Left ventricle myocardium inferior (tissue), 1 donor: ENCODE data around the gene NADK. TPM values are rescaled to one million over a fixed set of nuclear protein-coding genes. Genes with fewer than 3 reads are reported as not detected.

Experiments
- DNase-seq: peaks from one replicate; pipeline ENCODE4 v3.0.0-alpha.2; 2020
- H3K27ac ChIP-seq: fragments of 200-600 bp; replicated peaks from 2 replicates; pipeline ENCODE4 v1.8.0; 2021
- H3K27me3 ChIP-seq: fragments of 200-600 bp; 2 replicates; pipeline ENCODE4 v1.8.0; 2021; ENCODE audit warnings: low read depth
- H3K36me3 ChIP-seq: fragments of 200-600 bp; 2 replicates; pipeline ENCODE4 v1.8.0; 2021
- H3K4me1 ChIP-seq: fragments of 200-600 bp; 2 replicates; pipeline ENCODE4 v1.8.0; 2021
- H3K4me3 ChIP-seq: fragments of 200-600 bp; 2 replicates; pipeline ENCODE4 v1.8.0; 2021; ENCODE audit warnings: mild to moderate bottlenecking, moderate library complexity
- H3K9me3 ChIP-seq: fragments of 200-600 bp; replicated peaks from 2 replicates; pipeline ENCODE4 v1.8.0; 2021
- intact Hi-C: fragments of 100-400 bp; cut with micrococcal nuclease; formaldehyde crosslinking; loops from one replicate; pipeline ENCODE4 v1.11.0; 2022
- total RNA-seq: library from RNA; stranded (reverse); fragmentation: NEBNext Ultra II Directional; extraction: Animal tissue kit (Norgen Biotek cat#: 25700); gene quantifications from one replicate; pipeline ENCODE4 v1.2.1, GENCODE V29; 2021
- TF ChIP-seq, protein P1 (sequence below): fragments of 200-600 bp; IDR thresholded peaks from 2 replicates; pipeline ENCODE4 v1.8.0; 2021; ENCODE audit warnings: antibody characterized with exemption, mild to moderate bottlenecking, borderline replicate concordance
- donor health status: DM: no; HTN: yes; CAD: no; lungs with severe emphysema.

NADK gene
- total RNA-seq, 1 donor from 2014 or later = 25.3 TPM

- H3K4me3 ChIP-seq = no peak overlapping the region
- intact Hi-C loops = no loop called here
- H3K9me3 ChIP-seq = no peaks in the 10 kb centered on the region
- TF ChIP-seq, protein P1, sequence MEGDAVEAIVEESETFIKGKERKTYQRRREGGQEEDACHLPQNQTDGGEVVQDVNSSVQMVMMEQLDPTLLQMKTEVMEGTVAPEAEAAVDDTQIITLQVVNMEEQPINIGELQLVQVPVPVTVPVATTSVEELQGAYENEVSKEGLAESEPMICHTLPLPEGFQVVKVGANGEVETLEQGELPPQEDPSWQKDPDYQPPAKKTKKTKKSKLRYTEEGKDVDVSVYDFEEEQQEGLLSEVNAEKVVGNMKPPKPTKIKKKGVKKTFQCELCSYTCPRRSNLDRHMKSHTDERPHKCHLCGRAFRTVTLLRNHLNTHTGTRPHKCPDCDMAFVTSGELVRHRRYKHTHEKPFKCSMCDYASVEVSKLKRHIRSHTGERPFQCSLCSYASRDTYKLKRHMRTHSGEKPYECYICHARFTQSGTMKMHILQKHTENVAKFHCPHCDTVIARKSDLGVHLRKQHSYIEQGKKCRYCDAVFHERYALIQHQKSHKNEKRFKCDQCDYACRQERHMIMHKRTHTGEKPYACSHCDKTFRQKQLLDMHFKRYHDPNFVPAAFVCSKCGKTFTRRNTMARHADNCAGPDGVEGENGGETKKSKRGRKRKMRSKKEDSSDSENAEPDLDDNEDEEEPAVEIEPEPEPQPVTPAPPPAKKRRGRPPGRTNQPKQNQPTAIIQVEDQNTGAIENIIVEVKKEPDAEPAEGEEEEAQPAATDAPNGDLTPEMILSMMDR = no peak
- peaks cover 61% of the 10 kb centered on the region for H3K36me3 ChIP-seq
- H3K4me1 ChIP-seq = peaks cover 55% of the 10 kb centered on the region
- H3K27ac ChIP-seq = no peak overlapping the region
- no peaks in the 10 kb centered on the region for H3K27me3 ChIP-seq
- no peak for DNase-seq
These were observed 7.4 kb upstream of the NADK start for GRCh38 chr1:1785666-1786065.

DNA sequence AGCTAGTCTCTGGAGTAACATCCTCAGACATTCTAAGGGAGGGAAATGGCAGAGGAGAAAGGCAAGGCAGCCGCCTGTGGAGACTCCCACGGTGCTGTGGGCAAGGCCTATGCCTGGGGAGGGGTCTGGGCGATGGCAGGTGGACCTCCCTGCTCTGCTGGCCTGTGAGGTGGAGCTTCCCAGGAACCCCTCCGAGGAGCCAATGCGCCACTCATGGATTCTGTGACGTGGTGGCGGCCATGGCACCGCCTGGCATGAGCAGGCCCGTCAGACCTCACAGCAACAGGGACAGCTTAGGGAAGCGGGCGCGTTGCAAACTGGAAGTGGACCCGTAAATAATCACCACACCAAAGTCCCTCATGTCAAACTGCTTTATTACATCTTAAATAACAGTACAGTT is 6.7 kb upstream of the NADK start:
- intact Hi-C loops = no loop called here
- H3K4me1 ChIP-seq = peaks cover 62% of the 10 kb centered on the region
- no peak for DNase-seq
- TF ChIP-seq, protein P1 = no peak
- no peaks in the 10 kb centered on the region for H3K27me3 ChIP-seq
- H3K4me3 ChIP-seq = no peak overlapping the region
- H3K9me3 ChIP-seq = no peaks in the 10 kb centered on the region
- peaks cover 54% of the 10 kb centered on the region for H3K36me3 ChIP-seq
- H3K27ac ChIP-seq = no peak overlapping the region

DNA sequence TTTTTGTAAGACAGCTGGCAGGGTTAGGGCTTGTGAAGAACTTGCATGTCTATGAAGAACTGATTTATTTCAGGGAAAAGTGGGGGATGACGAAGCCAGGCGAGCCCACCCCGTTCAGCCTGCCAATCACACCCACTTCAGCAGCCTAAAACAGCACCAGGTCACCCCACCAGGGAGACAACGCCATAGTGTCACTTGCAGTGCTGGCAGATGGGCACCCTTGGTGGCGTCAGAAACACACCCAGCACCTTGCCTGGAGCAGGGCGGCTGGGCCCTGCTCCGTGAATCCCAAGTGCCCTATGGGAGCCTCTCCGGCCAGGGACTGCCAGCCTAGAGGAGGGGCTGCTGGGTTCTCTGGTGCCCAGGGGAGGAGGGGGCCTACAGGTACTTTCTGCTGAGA is 5.0 kb upstream of the NADK start:
- no peak for DNase-seq
- H3K36me3 ChIP-seq = peaks cover 38% of the 10 kb centered on the region
- peak overlapping the region; percentile 53 for H3K4me3 ChIP-seq
- no peaks in the 10 kb centered on the region for H3K9me3 ChIP-seq
- intact Hi-C loops = no loop called here
- no peaks in the 10 kb centered on the region for H3K27me3 ChIP-seq
- H3K4me1 ChIP-seq = peaks cover 67% of the 10 kb centered on the region
- TF ChIP-seq, protein P1 = no peak
- peak overlapping the region; percentile 97 for H3K27ac ChIP-seq

- peak overlapping the region; percentile 53 for H3K4me3 ChIP-seq
- H3K4me1 ChIP-seq = peaks cover 65% of the 10 kb centered on the region
- H3K36me3 ChIP-seq = peaks cover 31% of the 10 kb centered on the region
- no peaks in the 10 kb centered on the region for H3K9me3 ChIP-seq
- DNase-seq = peak; percentile 70
- intact Hi-C loops = no loop called here
- H3K27ac ChIP-seq = peak overlapping the region; percentile 97
- TF ChIP-seq, protein P1 = no peak
- H3K27me3 ChIP-seq = no peaks in the 10 kb centered on the region
These were observed 4.3 kb upstream of the NADK start for GRCh38 chr1:1782399-1783221.

GRCh38 chr1:1781526-1781903 is 3.2 kb upstream of the NADK start:
- TF ChIP-seq, protein P1 = no peak
- peak overlapping the region; percentile 97 for H3K27ac ChIP-seq
- DNase-seq = no peak
- no peak overlapping the region for H3K4me3 ChIP-seq
- intact Hi-C loops = no loop called here
- peaks cover 20% of the 10 kb centered on the region for H3K36me3 ChIP-seq
- H3K27me3 ChIP-seq = no peaks in the 10 kb centered on the region
- peaks cover 71% of the 10 kb centered on the region for H3K4me1 ChIP-seq
- H3K9me3 ChIP-seq = no peaks in the 10 kb centered on the region
